ENCODE measurements around the gene SEMA3F.

- TF ChIP-seq RAD21 (IDR thresholded peaks at IDR 0.05; ENCODE audit: low read depth): no peak
- TF ChIP-seq, protein P1, sequence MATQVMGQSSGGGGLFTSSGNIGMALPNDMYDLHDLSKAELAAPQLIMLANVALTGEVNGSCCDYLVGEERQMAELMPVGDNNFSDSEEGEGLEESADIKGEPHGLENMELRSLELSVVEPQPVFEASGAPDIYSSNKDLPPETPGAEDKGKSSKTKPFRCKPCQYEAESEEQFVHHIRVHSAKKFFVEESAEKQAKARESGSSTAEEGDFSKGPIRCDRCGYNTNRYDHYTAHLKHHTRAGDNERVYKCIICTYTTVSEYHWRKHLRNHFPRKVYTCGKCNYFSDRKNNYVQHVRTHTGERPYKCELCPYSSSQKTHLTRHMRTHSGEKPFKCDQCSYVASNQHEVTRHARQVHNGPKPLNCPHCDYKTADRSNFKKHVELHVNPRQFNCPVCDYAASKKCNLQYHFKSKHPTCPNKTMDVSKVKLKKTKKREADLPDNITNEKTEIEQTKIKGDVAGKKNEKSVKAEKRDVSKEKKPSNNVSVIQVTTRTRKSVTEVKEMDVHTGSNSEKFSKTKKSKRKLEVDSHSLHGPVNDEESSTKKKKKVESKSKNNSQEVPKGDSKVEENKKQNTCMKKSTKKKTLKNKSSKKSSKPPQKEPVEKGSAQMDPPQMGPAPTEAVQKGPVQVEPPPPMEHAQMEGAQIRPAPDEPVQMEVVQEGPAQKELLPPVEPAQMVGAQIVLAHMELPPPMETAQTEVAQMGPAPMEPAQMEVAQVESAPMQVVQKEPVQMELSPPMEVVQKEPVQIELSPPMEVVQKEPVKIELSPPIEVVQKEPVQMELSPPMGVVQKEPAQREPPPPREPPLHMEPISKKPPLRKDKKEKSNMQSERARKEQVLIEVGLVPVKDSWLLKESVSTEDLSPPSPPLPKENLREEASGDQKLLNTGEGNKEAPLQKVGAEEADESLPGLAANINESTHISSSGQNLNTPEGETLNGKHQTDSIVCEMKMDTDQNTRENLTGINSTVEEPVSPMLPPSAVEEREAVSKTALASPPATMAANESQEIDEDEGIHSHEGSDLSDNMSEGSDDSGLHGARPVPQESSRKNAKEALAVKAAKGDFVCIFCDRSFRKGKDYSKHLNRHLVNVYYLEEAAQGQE (IDR thresholded peaks at IDR 0.05; ENCODE audit: low read depth): no peak
- no peak for TF ChIP-seq FOXM1 (IDR thresholded peaks at IDR 0.05; ENCODE audit: borderline replicate concordance, low read depth)
- TF ChIP-seq CREB1 (IDR thresholded peaks at IDR 0.05; ENCODE audit: low read depth): no peak
Measured at GRCh38 chr3:50203809-50204803, 49.0 kb downstream of the SEMA3F start.
